Measurements from ENCODE around the gene WDR5B.
"Not testable (repeated sequence)": the region's sequence is repeated elsewhere in the genome, so short reads cannot be mapped to it uniquely, and the experiment has no call there.

Gene WDR5B

DNA sequence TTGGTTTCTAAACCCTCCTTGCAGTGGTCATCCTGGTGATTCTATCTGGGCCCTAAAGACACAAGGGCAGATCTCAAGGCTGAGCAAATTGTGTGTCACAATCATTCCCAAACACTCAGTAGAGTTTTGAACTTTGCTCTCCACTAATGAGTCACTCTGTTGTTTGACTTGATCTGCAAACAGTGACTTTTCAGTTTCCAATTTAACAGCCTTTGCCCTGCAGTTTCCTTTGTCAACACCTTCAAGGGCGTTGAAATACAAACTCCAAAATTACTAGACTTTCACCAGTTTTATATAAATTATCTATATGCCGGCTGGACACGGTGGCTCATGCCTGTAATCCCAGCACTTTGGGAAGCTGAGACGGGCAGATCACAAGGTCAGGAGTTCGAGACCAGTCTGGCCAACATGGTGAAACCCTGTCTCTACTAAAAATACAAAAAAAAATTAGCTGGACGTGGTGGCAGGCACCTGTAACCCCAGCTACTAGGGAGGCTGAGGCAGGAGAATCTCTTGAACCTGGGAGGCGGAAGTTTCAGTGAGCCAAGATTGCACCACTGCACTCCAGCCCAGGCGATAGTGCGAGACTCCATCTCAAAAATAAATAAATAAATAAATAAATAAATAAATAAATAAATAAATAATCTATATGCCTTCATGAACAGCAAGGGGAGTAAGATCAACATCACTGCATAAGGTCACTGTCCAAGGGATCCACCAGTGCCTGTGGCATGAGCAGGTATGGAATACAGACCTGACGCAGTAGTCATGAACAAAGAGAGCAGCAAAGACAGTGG is 50.1 kb downstream of the WDR5B start:
- DNase-seq (ENCODE audit: low read depth in 2 of 2): not testable (repeated sequence)

DNA sequence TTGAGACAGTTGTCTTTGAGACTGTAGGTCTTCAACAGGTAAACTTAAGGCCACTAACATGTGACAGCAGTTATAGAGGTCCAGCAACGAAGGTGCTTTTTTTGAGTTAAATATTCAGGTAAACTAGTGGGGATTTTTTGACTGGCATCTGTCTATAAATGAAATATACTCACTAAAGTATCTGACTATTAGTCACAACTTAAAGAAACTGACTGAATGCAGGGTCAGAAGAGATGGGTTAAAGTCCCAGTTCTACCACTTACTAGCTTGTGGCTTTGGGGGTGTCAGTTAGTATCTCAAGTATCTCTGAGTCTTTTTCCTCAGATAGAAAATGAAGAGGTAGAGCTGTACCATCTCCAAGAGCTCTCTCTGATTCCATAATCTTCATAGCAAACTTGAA is 50.8 kb downstream of the WDR5B start:
- no peak for DNase-seq (ENCODE audit: low read depth in 2 of 2)

DNA sequence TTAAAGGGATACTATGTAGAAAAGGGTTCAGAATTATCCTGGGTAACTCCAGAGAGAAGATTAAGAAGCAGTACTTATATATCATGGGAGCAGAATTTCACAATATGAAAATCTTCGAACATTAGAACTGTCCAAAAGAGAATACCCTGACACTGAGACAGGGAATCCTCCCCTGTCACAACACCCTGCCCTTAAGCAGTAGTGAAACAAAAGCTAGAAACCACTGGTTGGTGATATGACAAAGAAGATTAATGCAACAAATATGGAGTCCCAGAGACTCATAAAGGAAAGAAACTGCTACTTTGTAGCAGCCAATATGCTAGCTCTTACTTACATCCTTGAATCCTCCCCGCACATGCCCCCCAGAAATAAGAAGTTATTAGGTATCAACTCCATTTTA is 51.4 kb downstream of the WDR5B start:
- DNase-seq (ENCODE audit: low read depth in 2 of 2): no peak
